NCI-H446 treated with DMSO at 0.1 percent for 48 hours (cell line): Measurements from ENCODE around the gene C2CD4A.
A peak's percentile ranks its signal among the peaks of the same experiment; 100 is the strongest.

ENCODE experiments used
- DNase-seq: peaks from one replicate; lab custom pipeline; 2025; lab: John Stamatoyannopoulos, UW

The C2CD4A gene

DNA sequence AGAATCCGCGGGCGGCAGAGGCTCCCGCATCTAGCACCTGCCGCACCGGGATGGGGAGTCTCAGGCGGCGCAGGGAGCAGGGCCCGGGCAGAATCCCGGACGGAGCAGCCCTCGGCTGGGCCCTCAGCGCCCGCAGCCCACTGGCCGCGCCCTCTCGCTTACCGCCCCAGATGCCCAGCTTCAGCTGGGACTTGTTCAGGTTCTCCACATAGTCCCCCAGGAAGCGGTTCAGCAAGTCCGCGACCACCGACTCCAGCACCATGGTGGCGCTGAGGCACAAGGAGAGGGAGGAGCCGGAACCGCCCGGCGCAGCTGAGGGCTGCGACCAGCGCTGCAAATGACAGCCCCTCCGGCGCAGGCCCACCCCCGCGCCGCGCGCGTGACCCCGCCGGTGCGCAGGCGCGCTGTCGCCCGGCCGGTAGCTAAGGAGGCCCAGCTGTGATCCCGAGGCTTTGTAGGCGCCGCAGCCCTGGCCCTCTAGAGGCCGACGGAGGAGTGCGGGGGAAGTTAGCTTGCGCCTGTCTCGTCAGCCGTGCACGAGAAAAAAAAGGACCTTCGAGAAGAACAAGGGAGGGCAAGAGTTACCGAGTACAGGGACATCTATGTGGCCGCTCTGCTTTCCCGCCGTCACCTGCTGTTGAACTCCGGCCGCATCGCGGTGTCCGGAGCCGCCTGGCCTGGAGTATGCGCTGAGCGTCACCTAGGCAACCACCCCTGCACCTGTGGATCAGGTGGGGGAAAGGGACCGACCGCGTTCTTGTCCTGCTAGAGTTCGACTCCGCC lies 6.5 kb upstream of the C2CD4A start, which contains the start of gene VPS13C:
Gene VPS13C (minus strand): TSS at position 335 of the 783 bp plus-strand sequence. CDS start 73 bp downstream, at position 262.
- DNase-seq, result peak; percentile 79

DNA sequence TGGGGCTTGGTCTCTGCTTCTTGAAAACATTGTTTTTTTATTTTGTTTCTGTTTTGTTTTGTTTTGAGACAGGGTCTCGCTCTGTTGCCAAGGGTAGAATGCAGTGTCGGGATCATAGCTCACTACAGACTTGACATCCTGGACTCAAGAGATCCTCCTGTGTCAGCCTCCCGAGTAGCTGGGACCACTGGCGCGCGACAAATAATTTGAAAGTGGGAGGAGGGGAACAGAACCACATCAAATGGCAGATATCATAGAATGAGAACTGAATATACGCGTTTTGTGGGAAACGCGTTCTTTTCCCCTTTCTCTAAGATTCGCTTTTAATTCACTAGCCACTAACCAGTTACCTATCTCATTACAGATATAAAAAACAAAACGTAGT lies 5.9 kb upstream of the C2CD4A start:
- DNase-seq, result no peak

DNA sequence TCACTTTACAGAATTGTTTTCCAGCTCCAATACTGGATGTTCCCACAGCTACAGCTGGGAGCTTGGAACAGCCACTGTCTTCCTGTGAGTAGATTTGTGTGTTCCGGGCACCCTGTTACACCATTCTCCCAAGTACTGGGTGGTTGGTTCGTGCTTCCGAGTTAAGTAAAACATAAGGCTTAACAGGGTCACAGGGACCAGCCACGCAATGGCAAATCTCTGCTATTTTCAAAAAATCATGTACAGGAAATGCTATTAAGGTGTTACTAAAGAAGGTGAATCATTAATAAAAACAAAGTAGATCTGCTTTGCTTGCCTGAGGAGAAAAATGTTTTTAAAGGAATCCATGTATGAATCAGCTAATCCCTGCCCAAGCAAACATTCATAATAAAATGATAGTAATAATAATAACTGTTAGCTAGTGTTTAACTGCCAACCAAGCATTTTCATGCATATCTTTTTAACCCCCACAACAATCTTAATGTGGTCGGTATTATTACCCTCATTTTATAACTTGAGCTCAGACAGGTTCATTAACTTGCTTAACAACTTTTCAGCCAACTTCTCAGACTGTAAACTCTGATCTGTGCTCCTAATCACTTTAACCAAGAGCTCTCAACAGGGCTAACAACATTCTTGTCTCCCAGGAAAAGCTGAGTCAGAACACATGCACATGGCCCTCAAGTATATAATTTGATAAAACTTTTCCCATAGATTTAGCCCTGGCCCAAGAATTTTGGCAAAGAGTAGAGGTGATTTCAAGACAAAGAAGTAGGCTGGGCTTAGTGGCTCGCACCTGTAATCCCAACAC lies 2.7 kb upstream of the C2CD4A start:
- no peak for DNase-seq

DNA sequence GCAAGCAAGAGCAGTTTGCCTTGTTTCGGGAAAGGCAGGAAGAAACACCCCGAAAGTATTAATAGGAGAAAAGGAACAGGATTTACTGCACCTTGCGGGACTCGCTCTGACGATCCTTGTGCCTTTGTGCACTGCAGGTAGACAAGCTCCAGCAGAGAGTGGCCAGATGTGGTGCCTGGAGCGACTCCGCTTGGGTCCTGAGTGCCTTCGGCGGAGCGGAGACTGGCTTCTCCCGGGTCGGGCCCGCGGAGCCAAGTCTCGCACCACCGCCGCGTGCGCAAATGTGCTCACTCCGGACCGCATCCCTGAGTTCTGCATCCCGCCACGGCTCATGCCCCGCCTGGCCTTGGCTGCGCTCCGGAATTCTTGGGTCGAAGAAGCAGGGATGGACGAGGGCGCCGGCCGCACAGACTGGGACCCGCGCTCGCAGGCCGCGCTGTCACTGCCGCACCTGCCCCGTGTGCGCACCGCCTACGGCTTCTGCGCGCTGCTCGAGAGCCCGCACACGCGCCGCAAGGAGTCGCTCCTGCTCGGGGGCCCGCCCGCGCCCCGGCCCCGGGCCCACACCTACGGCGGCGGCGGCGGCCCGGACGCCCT lies 769 bp downstream of the C2CD4A start:
- no peak for DNase-seq

DNA sequence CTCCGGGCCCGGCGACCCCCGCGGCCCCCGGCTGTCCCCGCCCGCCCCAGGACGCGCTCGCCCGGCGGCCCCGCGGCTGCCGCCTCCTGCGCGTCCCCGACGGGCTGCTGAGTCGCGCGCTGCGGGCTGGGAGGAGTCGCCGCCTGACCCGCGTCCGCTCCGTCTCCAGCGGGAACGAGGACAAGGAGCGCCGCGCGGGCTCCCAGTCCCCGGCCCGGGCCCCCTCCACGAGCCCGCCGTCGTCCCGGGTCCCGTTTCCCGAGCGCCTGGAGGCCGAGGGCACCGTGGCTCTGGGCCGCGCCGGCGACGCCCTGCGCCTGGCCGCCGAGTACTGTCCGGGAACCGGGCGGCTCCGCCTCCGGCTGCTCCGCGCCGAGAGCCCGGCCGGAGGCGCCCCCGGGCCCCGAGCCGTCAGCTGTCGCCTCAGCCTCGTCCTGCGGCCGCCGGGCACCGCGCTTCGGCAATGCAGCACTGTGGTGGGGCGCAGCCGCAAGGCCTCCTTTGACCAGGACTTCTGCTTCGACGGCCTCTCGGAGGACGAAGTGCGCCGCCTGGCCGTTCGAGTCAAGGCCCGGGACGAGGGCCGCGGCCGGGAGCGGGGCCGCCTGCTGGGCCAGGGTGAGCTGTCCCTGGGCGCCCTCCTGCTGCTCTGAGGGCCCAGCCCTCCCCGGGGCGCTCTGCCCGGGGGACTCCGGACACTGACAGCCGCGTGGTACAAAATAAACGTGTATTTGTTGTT lies 1.5 kb downstream of the C2CD4A start:
- no peak for DNase-seq

DNA sequence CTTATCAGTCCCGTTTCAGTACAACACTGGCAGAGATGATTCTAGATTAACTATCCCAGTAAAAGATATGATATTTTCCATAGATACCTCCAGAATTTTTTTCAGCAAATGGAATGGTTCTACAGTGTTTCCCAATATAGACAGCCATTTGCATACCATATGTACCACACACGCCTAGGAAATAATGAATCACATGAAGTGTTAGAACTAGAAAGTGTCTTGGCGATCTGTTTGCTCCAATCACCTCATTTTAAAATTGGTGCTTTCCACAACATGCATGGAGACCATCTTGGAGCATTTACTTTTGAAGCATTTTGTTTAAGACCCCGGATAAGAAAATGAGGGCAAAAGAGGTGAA lies 2.0 kb downstream of the C2CD4A start:
- DNase-seq, result no peak

DNA sequence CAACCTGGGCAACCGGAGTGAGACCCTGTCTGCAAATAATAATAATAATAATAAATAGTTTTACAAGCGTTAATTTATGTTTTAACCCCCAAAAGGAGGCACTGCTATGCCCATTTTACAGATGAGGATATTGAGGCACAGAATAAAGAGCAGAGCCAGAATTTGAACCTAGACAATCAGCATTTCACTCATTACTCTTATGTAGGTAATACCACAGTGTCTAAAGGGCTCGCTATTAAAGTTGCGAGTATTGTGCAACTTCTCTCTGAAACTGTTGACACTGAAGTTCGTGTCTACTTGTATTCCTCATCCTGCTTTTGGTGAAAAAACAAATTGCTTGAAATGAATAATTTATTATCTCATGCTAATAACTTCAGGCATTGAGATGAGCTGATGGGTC lies 2.8 kb downstream of the C2CD4A start:
- no peak for DNase-seq

DNA sequence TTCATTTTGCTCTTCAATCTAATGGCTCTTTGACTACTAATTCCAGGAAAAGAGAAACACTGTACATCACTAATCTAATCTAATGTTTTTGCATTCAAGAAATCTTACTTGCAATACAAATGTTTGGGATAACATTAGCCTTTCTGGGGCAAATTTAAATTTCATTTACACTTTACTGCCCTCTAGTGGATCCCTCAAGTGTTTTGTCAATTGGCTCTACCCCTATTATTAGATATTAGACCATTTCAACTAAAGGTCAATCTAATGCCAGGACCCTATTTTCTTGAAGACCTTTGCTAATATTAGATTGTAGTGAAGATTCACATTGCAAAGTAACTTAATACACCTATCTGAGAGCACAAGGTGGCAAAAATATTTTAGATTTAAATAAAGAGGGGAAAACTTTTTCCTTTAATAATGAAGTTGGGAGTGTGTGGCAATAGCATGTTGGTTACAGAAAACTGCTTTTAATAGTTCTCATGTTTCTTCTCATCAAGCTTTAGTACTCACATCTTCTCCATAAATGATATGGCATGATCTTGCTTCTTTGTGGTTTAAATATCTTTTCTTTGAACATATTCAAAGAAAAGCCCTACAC lies 5.0 kb downstream of the C2CD4A start:
- peak; percentile 4 for DNase-seq

DNA sequence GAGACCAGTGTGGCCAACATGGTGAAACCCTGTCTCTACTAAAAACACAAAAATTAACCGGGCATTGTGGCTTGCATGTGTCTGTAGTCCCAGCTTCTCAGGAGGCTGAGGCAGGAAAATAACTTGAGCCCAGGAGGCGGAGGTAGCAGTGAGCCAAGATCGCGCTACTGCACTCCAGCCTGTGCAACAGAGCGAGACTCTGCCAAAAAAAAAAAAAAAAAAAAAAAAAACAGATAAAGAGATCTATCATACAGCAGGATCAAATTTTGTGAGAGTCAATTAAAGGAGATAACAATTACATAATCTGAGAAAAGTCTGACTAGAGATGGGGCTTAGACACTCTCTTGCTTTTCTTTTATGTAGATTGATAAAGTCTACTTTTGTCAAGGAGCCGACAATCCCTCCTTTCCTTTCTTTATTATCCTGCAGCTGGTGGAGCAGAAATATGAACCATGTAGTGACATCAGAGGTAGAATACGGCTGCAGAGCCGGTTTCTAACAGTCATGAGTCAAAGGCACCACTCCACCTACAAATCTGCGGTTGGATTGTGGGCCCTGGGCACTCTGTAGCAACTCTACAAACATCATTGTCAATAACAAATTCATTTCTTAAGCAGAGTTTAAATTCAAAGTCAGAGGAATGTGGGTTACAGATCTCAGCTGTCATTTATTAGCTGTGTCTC lies 9.0 kb downstream of the C2CD4A start:
- peak; percentile 6 for DNase-seq

DNA sequence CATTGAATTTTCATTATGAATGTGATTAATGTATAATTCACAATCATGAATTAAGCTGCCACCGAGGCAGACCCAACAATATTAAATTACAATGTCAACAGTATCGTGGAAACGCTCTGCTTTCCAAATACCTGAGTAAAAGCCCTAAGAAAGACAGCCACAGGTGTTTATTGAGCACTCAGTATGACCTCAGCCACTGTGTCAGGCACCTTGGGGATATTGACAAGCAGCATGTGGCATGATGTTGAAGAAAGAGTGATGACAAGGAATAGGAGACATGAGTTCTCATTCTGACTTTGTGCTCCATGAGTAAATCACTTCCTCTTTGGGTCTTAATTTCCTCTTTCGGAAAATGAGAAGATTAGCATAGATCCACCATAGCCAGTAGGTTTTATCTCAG lies 12.8 kb downstream of the C2CD4A start:
- no peak for DNase-seq

DNA sequence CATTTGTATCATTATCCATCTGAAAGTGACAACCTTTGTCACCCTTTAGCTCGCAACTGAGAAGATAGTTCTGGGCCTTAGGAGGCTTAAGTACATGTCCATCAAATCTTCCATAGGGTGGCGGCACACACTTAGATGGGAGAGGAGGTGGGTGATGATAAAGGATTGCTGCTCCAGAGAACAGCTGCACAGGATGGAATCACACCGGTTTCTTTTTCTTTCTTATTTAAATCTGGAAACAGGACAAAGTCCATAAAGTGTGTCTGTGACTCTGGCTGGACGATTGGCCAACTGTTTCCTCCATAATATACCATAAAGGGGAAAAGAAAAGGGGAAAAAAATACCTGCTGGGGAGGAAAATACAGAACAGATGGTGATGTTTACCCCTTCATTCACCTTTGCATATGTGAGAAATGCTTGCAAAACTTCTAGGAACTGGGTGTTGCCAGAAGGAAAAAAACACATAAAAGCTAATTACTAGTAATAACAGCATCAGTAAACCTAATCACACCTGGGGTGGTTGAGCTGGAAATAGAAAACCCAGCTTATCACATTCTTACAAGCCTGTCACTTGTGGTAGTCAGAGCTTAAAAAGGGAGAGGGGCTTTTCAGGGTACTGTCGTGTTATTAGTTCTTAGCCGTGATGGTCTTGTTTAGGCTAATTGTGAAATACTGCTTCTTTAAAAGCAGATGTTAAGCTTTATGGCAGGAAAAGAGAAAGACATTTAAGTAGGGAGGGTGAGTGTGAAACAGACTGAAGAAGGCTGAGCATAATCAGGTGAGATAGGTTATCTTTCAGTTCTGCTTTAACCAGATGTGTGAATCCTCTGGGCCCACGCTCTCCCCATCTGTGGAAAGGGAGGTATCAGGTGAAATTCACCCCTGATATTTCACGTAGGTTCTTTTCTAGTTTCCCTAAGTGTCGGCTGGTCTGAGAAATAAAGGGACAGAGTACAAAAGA lies 16.7 kb downstream of the C2CD4A start:
- DNase-seq, result no peak

DNA sequence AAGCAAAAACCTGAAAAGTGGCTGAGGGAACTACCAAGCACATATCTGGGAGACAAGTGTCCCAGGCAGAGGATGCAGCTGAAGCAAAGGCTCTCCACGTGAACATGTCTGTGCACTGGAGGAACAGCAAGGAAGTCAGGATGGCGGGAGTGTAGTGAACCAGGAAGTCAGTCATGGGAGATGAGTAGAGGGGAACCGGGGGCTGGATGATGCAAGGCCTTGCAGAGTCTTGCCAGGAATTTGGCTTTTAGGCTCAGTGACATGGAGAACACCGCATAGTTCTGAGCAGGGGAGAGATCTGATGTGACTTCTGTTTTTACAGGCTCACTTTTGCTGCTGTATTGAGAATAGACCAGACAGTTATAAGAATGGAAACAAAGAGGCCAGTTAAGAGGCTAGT lies 19.0 kb downstream of the C2CD4A start:
- DNase-seq, result no peak

DNA sequence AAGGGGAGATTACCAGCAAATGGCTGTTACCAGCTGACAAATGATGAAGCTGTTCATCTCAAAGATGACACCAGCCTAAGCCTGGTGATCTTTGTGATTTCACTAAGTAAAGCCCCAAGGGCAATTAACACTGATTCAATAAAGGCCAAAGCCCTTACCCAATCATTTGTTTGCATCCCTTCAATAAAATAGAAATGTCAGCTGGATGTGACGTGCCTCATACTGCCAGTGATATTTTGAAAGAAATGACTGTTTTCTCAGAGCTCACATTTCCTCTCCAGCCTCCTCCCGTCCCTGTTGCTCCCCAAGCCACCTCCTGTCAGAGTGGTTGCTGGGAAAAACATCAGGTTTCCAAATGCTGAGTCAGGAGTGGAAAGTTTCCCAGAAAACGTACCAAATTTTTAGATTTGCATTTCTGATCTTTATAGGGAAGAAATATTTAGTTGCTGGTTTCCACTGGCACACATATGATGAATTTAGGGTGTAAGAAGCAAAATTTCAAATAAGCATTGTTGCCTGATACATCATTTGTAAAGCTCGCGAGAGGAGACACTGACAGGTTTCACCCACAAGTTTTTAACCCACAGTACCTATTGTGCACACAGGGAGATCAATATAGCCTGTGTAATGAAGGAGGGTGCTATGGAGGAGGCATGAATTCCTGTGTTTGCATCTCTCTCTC lies 21.0 kb downstream of the C2CD4A start:
- DNase-seq, result no peak

DNA sequence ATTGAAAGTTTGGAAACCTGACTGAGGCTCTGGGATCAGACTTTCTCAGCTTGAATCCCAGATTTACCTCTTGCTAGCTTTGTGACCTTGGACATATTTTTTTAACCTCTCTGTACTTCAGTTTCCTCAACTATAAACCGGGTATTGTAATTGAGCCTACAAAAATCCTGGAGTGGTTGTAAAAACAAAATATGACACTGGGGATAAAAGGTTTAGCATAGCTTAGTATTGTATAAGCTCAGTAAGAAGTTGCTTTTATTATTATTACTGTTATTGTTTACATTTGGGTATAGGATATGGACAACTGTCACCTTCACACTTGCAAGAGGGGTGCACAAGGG lies 21.5 kb downstream of the C2CD4A start:
- DNase-seq, result no peak

DNA sequence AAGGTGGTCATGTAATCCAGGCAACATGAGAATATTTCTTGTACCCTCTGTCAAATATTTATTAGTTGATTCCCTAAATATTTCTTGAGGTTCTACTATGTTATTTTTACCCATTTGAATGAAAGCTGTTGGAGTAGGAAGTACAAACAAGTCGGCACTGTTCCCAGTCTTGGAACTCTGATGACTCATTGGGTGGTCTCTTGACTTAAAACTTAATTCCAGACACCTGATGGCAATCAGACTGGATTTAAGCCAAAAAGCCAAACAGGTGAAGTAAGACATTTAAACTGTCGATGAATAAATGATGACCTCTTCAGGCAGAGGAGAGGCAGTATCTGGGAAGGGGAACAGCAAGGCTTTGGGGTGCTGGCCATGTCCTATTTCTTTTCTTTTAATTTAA lies 22.8 kb downstream of the C2CD4A start:
- no peak for DNase-seq

DNA sequence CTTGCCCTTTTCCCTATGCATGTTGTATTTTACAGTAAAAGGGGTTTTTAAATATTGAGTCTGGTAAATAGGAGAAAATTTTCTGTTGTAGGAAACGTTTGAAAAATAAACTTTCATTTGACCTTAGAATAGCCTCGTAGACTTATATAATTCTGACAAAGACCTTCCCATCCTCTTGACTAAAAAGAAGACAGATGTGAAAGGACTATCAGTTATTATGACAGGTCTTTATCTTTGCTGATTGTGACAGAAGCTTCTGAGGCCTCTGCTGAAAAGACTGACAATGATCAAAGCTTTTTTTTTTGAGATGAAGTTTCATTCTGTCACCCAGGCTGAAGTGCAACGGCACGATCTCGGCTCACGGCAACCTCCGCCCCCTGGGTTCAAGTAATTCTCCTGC lies 24.2 kb downstream of the C2CD4A start:
- DNase-seq, result no peak

DNA sequence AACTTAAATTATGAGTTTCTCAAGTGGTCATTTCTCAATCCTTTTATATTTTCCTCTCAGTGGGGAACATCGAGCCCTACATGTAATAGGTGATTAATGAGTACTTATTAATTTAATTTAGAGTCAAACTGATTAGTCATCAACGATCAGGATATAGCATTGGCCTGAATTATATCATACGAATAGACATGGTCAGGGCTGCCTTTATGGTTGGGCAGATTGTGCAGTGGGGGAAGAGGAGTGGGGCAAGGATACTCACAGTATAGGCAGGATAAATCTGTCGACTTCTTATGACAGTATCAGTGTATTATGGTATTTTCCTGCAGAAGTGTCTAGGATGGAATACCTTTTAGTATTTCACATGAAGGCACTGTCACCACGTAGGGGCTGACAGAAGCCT lies 27.0 kb downstream of the C2CD4A start:
- no peak for DNase-seq

DNA sequence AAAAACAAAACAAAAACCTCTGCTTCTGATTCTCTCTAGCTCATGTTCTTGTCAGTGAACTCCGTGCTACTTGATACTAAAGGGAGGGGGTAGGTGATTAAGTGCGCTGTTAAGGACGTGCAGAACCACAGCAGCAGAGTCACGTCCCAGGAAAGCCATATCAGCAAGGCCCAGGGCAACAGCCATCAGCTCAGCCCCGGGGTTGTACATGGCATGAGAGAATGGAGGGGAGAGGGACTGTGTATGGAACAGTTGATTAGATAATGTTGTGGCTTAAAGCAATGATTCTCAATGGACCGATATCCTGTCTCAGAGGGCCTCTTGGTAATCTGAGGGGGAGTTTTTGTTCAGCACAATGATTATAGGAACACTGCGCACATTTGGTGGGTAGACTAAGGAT lies 27.6 kb downstream of the C2CD4A start:
- no peak for DNase-seq

DNA sequence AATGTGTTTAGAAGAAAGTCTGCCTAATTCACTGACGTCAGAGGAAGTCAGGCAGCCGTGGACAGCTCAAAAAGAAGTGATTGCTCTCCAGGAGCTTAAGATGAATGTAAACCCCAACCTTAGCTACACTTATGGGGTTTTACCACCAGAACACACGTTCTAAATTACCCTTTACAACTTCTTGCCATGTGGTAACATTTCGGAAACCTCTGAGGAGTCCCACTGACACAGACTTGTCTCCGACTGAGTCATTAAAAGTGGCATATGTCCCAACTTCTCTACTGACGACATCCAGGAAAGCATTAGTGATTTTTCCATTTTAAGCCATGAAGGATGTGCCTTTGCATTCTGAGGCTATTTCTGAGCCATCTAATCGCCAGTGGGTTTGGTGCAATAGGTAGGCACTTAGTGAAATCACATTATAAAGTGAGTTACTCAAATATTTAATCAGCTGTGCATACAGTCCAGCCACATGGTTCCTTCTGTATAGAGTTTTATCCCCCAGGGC lies 32.4 kb downstream of the C2CD4A start:
- no peak for DNase-seq

DNA sequence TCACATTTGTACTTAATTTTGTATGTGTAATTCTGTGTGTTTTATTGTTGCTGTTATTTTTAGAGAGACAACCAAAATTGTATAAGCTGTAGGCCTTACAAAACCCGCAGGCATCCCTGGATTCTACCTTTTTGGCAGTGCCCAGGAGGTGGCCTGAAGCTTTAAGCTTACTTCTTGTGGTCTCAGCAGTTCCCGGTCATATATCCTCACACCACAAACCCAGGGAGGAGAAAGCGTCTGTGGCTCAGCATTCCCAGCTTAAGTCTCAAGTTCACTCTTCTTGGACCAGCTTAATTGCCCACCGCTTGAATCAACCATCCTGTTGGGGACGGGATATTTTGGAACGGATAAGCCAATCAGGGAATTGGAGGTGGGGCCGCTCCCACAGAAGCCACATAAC lies 36.7 kb downstream of the C2CD4A start:
- DNase-seq, result no peak
